22Rv1 (cell line): Measurements from ENCODE around the gene EPHA3.

ENCODE experiments used
- H3K27ac ChIP-seq: fragments of 450-650 bp; 2 replicates; pipeline ENCODE4 v1.5.1; 2017
- ZFX ChIP-seq: fragments of 450-650 bp; IDR thresholded peaks from 2 replicates; pipeline ENCODE4 v1.6.1; 2017; ENCODE audit warnings: antibody characterized with exemption, borderline replicate concordance
- TF ChIP-seq, protein P1 (sequence below): fragments of 450-650 bp; IDR thresholded peaks from 2 replicates; pipeline ENCODE4 v1.5.1; 2017; ENCODE audit warnings: mild to moderate bottlenecking

Gene EPHA3

DNA sequence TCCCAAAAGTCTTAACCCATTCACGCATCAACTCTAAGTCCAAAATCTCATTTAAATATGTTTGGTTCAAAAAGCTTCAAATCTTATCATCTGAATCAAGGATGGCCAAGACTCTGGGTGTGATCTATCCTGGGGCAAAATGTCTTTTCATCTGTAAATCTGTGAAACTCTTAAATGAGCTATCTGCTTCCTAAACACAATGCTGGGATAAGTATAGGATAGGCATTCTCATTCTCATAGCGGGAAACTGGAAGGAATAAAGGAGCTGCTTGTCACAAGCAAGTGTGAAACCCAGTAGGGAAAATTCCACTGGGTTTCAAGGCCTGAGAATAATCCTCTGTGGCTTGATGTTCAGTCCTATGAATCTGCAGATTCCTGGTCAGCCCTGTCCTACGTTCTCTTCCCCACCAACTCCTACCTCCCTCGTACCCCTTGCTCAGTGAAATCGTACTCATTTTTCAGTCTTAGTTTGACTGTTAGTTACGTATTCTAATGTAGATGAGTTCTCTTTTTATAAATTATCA is 156.7 kb downstream of the EPHA3 start:
- H3K27ac ChIP-seq, result no peak overlapping the region
- TF ChIP-seq ZFX, result no peak
- TF ChIP-seq, protein P1, sequence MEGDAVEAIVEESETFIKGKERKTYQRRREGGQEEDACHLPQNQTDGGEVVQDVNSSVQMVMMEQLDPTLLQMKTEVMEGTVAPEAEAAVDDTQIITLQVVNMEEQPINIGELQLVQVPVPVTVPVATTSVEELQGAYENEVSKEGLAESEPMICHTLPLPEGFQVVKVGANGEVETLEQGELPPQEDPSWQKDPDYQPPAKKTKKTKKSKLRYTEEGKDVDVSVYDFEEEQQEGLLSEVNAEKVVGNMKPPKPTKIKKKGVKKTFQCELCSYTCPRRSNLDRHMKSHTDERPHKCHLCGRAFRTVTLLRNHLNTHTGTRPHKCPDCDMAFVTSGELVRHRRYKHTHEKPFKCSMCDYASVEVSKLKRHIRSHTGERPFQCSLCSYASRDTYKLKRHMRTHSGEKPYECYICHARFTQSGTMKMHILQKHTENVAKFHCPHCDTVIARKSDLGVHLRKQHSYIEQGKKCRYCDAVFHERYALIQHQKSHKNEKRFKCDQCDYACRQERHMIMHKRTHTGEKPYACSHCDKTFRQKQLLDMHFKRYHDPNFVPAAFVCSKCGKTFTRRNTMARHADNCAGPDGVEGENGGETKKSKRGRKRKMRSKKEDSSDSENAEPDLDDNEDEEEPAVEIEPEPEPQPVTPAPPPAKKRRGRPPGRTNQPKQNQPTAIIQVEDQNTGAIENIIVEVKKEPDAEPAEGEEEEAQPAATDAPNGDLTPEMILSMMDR, result no peak

GRCh38 chr3:89266074-89266473 is 158.7 kb downstream of the EPHA3 start:
- H3K27ac ChIP-seq, result no peak overlapping the region
- TF ChIP-seq, protein P1, result no peak
- no peak for TF ChIP-seq ZFX

DNA sequence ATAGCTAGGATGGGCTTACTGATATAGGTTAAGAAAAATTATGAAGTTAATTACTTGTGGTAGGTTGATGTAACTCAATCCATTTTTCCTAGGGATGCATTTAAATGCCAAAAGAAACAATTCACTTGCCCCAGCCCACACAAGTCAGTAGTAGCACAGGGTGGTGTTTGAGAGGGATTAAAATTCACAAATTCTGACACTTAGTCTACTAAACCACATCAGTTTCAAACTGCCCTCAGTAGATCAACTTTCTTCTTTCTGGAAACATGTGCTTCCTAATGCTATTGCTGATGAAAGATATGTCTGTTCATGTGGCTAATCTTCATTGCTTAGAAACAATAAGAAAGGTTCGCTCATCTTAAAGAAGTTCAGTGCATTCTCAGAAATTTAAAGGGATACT is 160.6 kb downstream of the EPHA3 start:
- H3K27ac ChIP-seq, result no peak overlapping the region
- no peak for TF ChIP-seq ZFX
- TF ChIP-seq, protein P1, result no peak

- no peak overlapping the region for H3K27ac ChIP-seq
- TF ChIP-seq, protein P1, result no peak
- TF ChIP-seq ZFX, result no peak
Measured at GRCh38 chr3:89270201-89270600, 162.8 kb downstream of the EPHA3 start.

GRCh38 chr3:89275001-89275400 is 167.6 kb downstream of the EPHA3 start:
- TF ChIP-seq, protein P1, result no peak
- no peak for TF ChIP-seq ZFX
- H3K27ac ChIP-seq, result no peak overlapping the region

DNA sequence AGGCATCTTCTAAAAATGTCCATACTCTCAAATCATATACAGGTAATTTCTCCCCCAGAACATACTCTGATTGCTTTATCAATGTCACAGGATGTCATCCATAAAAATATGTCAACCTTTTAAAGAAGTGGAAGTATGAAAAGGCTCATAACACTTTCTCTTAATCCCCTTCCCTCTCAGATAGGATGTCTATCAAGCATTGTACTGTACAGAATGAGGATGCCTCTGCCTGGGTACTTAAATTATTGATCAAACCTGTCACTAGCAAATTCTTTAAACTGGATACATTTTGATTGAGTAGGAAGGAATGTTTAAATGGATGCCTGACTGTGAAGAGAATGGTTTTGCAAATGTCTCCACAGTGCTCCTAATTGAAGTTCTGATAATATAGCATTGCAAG is 168.7 kb downstream of the EPHA3 start:
- no peak for TF ChIP-seq ZFX
- TF ChIP-seq, protein P1, result no peak
- H3K27ac ChIP-seq, result no peak overlapping the region

- H3K27ac ChIP-seq, result no peak overlapping the region
- TF ChIP-seq, protein P1, result no peak
- TF ChIP-seq ZFX, result no peak
Measured at GRCh38 chr3:89278302-89279025, 171.0 kb downstream of the EPHA3 start.
